NCI-H524 treated with DMSO at 0.1 percent for 48 hours (cell line): ENCODE results near the gene SPACA7.

Experiments used
- DNase-seq: peaks from one replicate; lab custom pipeline; 2025; lab: John Stamatoyannopoulos, UW

Gene SPACA7

DNA sequence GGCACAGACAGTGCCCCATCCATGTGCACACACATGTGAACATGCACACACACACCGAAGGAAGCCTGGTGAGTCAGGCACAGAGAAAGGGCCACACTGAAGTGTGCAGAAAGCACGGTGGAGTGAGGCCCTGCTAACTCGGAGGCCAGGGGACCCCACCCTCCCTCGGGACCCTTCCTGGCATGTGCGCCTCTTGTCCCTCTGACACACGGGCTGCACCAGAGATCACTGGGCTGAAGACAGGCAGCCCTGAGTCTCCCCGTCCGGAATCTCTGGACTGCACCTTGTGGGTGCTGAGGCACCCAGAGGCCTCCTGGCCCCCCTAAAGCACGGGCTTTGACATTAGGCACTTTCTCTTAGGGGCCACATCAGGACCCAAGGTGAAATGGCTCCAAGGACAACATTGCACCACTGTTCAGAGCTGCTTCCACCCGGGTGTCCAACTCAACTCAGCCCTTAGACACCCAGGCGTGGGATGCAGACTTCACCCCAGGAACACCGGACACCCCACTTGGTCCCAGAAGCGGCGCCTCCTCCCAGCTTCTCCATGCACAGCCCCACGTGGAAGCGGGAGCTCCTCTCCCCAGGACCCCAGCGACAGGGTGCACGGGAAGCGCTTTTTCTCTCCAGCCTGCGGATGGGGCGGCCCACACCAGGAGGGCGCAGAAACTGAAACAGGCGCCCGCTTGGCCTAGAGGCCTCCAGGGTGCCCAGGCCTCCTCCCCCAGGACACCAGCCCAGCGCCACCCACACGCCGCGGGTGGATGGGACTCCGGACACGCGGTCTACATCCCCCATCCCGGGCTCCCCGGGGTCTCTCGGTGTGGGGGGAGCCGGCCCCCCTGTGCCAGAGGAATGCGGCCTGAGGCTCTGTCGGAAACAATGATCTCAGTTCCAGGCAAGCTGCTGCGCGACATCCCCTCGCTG is 90.2 kb downstream of the SPACA7 start:
- DNase-seq = no peak

DNA sequence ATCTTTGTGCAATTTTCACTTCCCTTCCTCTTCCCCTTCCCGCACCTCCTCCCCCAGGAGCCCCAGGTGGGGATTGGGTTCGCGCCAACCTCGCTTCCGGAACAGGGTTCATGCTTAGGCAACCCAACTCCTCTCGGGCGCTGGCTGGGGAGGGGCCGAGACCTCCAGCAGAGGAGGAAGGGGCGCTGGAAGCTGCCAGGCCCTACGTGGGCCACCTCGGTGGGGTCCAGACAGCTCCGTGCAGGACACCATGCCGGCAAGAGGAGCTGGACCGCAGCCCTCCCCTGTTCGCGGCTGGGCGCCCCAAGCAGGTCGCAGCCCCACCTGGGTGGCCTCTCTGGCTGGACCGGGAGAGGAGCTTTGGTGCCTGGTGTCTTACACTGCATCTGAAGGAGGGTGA is 91.1 kb downstream of the SPACA7 start:
- DNase-seq = no peak

DNA sequence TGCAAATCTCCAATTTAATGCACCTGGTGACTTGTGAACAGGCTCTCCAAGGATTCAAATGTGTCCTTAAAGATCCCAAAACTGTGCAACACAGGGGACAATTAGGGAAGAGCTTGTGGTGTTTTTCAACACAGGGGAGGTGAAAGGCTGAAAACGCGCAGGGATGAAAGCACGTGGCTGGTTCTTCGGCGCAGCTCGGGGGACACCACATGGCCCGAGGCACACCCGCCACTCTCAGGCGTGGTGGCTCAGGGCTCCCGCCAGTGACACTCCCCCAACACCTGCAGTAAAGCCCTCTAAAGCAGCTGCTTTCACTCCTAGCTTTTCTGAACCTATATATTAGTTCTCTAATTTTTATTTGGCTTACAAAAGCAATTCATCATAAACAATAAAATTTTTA is 91.9 kb downstream of the SPACA7 start:
- no peak for DNase-seq

DNA sequence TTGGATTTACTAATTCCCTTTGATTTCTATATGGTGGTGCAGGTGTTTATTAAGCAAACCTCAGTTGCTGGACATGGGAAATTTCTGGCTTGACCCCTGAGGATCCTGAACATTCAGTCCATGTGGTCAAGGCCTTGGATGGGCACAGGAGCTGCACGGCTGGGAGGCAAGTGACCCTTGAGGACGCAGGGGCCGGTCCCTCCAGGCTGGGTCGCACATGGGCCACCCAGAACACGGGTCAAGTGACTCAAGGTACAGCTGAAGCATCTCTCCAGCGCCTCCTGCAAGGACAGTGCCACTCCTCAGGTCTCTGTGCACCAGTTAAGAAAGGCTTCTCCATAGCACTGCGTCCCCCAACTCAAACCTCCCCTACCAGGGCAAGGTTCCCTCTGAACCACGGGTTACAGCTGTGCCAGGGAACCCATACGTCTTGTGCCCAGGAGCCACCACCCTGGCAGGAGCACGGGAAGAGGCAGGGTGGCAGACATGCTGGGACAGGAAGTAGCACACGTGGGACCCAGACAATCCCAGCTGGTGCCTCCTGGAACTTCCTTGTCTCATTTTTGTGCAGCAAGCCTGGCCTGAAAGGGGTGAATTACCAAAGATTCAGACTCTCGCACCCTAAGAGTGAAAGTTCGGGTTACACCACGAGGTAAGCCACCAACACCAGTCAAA is 93.1 kb downstream of the SPACA7 start:
- DNase-seq = no peak

DNA sequence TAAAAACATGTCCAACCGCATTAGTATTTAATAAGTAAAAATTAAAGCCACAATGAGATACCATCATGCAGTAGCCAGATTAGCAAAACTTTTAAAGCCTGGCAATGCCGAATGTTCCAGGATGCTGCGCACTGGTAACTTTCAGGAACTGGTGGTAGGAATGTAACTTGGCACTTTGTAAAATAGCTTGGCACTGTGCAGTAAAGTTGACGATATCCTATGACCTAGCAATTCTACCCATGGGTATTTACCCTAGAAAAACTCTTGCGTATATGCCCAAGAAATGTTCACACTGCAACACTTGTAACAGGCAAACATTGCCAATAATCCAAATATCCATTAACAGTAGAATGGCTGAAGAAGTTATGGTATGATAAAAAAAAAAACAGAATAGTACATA is 97.7 kb downstream of the SPACA7 start:
- no peak for DNase-seq

DNA sequence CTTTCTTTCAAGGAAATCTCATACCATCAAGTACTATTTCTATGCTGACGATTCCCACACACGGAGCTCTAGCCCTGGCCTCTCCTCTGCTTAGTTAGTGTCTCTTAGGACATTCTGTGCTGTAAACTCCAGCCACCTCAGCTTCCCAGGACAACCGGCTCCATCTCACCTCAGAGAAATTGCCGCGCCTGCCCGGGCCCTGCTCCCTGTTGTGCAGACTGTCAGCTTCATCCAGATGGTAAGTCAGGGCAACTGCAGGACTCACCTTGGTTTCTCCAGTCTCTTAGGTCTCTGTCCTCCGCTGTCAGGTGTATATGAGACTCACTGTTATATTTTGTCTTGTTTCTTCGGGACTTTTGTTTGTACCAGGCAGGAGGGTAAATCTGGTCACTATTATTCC is 98.7 kb downstream of the SPACA7 start:
- DNase-seq = no peak

DNA sequence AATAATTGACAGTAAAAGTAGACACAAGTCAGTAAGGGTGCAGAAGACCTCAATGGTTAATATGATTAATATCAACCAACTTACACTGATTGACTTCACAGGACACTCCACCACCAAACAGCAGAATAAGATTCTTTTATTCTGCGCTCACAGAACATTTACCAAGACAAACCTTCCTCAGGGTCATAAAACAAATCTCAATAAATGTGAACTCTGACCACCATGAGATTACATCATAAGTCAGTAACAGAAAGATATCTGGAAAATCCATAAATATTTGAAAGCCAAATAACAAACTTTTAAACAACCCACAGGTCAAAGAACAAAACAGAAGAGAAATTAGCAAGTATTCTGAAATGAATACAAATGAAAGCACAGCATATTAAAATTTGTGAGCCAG is 99.7 kb downstream of the SPACA7 start:
- no peak for DNase-seq

DNA sequence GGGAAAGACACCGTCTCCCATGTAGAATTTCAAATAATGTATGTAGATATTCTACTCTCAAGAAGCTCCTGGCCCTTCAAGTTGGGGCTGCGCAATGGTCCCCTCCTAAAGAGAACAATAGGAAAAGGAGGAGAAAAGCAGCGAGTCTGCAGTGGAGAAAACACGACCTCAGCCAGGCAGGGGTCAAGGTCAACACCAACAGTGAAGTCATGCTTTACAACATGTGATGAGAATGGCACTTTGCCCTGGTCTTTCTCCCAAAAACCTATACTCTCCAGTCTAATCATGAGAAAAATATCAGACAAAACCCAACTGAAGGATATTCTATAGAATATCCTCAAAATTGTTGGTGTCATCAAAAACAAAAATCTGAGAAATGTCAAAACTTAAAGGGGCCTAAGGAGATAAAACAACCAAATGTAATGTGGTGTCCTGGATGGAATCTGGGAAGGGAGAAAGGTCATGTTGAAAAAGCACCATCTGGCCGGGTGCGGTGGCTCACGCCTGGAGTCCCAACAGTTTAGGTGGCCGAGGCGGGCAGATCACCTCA is 101.0 kb downstream of the SPACA7 start:
- no peak for DNase-seq

DNA sequence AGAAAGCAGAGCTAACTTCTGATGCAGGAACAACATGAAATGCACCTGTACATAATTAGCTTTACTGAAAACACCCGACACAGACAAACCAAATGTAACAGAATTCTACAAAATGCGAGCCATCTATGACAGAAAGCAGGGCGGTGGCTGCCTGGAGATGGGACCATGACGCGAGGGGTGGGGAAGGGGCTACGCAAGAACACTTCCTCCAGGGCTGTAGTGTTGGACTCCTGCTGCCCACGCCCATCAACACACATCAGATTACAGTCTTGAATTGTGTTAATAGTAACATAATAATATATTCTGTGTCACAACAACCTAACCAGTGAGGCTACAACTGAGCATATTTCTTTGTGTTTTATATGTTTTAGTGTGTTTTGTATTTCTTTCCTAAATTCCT is 103.2 kb downstream of the SPACA7 start:
- no peak for DNase-seq

DNA sequence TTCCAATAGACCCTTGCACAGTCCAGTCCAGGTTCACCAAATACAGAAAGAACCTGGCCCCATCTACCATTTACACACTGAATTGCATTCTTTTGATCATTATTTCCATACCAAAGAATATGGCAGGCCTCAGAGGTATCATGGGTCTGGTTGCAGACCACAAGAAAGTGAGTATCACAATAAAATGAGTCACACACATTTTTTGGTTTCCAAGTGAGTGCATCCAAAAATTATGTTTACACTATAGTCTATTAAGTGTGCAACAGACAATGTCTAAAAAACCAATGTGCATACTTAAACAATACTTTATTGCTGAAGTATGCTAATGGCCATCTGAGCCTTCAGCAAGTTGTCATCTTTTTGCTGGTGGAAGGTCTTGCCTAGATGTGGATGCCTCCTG is 105.3 kb downstream of the SPACA7 start:
- no peak for DNase-seq

DNA sequence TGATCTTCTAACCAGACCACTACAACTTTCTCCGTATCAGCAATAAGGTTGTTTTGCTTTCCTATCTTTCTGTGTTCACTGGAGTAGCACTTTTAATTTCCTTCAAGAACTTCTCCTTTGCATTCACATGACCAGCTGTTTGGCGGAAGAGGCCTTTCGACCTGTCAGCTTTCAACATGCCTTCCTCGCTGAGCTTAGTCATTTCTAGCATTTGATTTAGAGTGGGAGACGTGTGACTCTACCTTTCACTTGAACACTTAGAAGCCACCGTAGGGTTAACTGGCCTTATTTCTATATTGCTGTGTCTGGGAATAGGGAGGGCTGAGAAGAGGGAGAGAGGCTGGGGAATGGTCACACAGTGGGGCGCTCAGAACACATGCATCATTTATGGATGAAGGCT is 107.1 kb downstream of the SPACA7 start:
- DNase-seq = no peak
